ENCODE data around the gene NAP1L4. TPM values are rescaled to one million over a fixed set of nuclear protein-coding genes. Genes with fewer than 3 reads are reported as not detected.
A peak's percentile ranks its signal among the peaks of the same experiment; 100 is the strongest.

Gene NAP1L4
- total RNA-seq, 2 experiments from 2014 or later = 261 to 263 TPM

DNA sequence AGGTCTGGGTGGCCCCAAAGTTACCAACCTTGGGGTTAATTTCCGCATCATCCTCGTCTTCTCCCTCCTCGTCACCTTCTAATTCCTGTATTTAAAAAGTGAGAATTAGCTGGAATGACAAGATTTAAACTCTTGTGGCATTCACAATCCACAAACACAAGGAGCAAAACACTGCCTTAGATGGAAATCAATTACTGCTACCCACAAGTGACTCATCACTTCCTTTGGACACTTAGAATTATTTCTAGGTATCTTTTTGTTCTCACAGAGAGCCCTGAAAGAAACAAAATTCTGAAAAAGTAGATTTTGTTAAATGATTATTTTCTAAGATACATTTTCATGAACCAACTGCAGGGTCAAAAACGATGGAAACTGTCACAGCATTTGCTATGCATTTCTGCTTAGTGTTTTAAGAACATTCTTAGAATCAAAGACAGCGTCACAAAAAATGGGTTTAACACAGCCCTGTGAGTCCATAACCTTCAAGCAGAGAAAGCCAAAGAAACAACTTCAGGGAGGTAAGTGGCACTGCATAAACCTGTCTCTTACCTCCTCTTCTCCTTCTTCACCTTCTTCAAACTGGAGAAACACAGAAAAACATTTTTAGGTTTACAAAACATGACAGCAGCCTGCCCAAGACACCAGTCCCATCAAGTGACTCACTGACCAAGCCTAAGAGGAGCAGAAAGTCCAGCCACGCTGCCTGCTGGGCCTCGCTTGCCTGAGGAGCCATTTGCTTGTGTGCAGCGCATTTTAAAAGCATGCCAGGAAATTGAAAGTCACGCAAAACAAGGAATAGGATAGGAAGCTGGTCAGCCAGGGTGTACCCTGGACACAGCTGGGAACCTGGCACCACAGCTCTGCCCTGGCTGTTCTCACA, 40.7 kb downstream of the NAP1L4 start:
- Mint-ChIP-seq H3K36me3 (peaks cover 84% of the 10 kb centered on the region), H3K4me3 (no peak overlapping the region), H3K27me3 (no peaks in the 10 kb centered on the region), H3K27ac (peak overlapping the region; percentile 66), H3K4me1 (ENCODE audit: low read depth) (peaks cover 53% of the 10 kb centered on the region), H3K9me3 (no peaks in the 10 kb centered on the region)
- ChIA-PET POLR2A (no interaction called here), CTCF (interaction anchor here (1.0 kb wide), 1 partner anchor 24 kb away, joined by 3 read pairs; no protein-coding TSS in a partner anchor)
- intact Hi-C loops (cut with micrococcal nuclease) = loop anchor here (2.0 kb wide), 1 partner anchor 37 kb away; no protein-coding TSS in a partner anchor
- no peak for DNase-seq

DNA sequence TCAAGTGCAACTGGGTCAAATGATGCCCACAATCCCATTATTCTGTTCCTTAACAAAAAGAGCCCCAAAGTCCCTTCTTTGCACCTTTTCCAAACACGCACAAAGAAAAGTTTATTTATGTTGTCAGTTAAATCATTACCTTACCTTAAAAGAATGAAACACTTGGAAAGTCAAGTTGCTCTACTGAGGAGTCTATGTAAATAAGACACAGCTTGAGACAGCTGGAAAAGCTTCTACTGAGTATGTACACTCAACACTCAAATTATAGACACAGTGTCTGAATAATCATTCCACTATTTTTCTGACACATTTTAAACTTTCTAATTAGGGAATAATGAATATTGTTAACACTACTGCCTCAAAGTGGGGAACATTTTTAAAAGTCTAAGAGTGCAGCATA, 41.3 kb downstream of the NAP1L4 start:
- Mint-ChIP-seq H3K27ac (no peak overlapping the region), H3K27me3 (no peaks in the 10 kb centered on the region), H3K4me3 (no peak overlapping the region), H3K36me3 (peaks cover 85% of the 10 kb centered on the region), H3K9me3 (no peaks in the 10 kb centered on the region), H3K4me1 (ENCODE audit: low read depth) (peaks cover 59% of the 10 kb centered on the region)
- ChIA-PET CTCF (interaction anchor here (1.0 kb wide), 1 partner anchor 24 kb away, joined by 3 read pairs; no protein-coding TSS in a partner anchor), POLR2A (no interaction called here)
- no peak for DNase-seq
- intact Hi-C loops (cut with micrococcal nuclease) = loop anchor here (2.0 kb wide), 1 partner anchor 38 kb away; no protein-coding TSS in a partner anchor

DNA sequence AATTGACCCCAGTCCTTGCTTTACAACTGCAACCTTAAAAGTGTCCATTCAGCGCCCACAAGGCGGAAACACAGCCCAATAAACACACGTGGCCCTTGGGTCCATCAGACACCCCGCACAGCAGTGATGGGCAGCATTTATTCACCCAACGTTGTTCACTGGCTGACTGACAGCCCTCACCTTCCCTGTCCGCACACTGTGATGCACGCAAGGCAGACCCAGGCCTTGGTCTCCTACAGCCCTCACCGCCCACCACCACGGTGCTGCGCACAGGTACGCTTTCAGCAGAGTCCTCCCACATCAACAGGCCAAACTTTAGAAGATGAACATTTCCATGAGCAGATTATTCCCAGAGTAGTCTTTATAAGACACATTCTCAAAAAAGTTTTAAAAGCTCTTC, 42.2 kb downstream of the NAP1L4 start:
- intact Hi-C loops (cut with micrococcal nuclease) = loop anchor here (2.0 kb wide), 1 partner anchor 39 kb away; no protein-coding TSS in a partner anchor
- Mint-ChIP-seq H3K4me1 (ENCODE audit: low read depth) (peaks cover 68% of the 10 kb centered on the region), H3K27me3 (no peaks in the 10 kb centered on the region), H3K4me3 (no peak overlapping the region), H3K27ac (no peak overlapping the region), H3K9me3 (no peaks in the 10 kb centered on the region), H3K36me3 (peaks cover 87% of the 10 kb centered on the region)
- no peak for DNase-seq
- ChIA-PET POLR2A (interaction anchor here (0.6 kb wide), 1 partner anchor 125 kb away, joined by 3 read pairs; no protein-coding TSS in a partner anchor), CTCF (no interaction called here)

DNA sequence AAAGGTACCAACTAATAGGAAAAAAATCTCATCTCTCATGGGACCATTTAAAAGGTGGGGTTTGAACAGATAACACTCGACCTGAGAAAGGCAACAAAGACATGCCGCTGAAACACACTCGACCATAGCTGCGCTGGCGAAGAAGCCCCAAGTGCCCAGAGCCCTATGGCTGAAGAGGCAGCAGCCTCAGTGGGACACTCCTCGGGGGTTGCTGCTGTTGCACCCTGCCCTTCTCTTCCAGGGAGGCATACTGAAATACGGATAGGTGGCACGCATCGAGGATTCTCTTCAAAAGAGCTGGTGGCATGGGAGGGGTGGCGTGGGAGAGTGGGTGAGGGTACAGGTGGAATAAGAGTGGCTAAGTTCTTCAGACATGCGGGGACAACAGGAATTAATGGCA, 44.4 kb downstream of the NAP1L4 start:
- Mint-ChIP-seq H3K9me3 (no peaks in the 10 kb centered on the region), H3K27ac (no peak overlapping the region)

DNA sequence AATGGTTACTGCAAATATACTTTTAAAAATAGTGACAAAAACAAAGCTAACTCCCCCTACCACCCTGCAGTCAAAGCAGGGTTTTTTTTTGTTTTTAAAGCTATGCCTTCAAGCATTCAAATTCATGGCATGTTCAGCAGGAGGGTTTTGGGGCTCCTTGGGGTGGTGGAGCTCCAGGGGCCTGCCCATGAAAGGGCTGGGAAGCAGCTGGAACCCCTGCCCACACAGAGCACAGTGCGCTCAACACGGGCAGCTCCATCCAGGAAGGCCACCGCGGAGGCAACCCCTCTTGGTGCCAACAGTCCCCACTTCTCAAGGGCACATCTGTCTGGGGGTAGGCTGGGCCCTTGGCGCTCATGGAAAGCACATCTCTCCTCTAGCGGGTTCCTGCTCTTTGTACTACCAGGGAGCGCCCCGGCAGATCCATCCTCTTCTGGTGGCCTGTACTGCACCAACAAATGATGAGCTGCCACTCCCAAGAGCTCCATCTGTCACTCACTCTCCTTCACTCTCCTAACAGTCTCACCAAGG, 46.3 kb downstream of the NAP1L4 start:
- H3K4me1 Mint-ChIP-seq (ENCODE audit: low read depth) = peaks cover 49% of the 10 kb centered on the region
- intact Hi-C loops (cut with micrococcal nuclease) = no loop called here
- peaks cover 54% of the 10 kb centered on the region for H3K36me3 Mint-ChIP-seq
- peak overlapping the region; percentile 50 for H3K27ac Mint-ChIP-seq
- DNase-seq = no peak
- ChIA-PET CTCF (interaction anchor here (0.8 to 2.6 kb wide), 4 partner anchors 12 to 146 kb away, joined by 3 to 13 read pairs (median 5); partner anchors contain the start of gene PHLDA2), POLR2A (no interaction called here)
- H3K27me3 Mint-ChIP-seq = no peaks in the 10 kb centered on the region
- H3K4me3 Mint-ChIP-seq = no peak overlapping the region
- no peaks in the 10 kb centered on the region for H3K9me3 Mint-ChIP-seq

More for the DNA sequence above, 44.4 kb downstream of the NAP1L4 start:
- POLR2A ChIA-PET = interaction anchor here (0.8 kb wide), 1 partner anchor 14 kb away, joined by 3 read pairs; no protein-coding TSS in a partner anchor
- H3K4me1 Mint-ChIP-seq (ENCODE audit: low read depth) = peaks cover 67% of the 10 kb centered on the region
- intact Hi-C loops (cut with micrococcal nuclease) = no loop called here
- DNase-seq = no peak
- H3K4me3 Mint-ChIP-seq = no peak overlapping the region
- peaks cover 71% of the 10 kb centered on the region for H3K36me3 Mint-ChIP-seq
- CTCF ChIA-PET = no interaction called here
- no peaks in the 10 kb centered on the region for H3K27me3 Mint-ChIP-seq

DNA sequence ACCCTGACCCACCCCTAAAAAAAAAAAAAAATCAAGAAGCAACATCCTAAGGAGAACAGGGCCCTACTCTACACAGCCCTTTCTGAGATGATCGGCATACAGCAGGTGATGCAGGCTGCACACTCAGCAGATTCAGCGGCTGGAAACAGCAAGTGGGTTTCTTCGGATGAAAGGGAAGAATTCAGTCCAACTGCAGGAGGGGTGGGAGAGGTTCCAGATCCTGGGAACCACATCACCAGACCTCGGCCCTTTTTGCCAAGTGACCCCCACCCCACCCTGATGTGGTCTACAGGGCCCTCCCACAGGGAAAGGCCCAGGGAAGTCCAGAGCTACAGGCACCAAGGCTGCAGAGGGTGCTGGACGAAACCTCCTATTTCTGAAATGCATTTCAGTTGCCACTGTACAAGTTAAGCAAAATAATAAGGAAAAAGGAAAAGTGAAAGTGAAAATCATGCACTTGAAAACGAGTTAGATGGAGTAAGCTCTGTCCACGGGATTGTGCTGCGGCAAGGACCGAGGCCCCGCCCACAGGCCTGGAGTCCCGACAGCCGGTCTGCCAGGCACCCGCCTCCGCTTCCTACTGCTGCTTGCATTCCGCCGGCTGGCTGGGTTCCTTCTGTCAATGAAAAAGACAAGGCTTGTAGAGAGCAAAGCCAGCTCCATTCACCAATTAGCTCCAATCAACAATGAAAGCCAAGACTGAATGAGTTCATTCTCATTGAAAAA, 46.9 kb downstream of the NAP1L4 start:
- POLR2A ChIA-PET = no interaction called here
- Mint-ChIP-seq H3K27me3 (no peaks in the 10 kb centered on the region), H3K27ac (peak overlapping the region; percentile 26), H3K4me1 (ENCODE audit: low read depth) (peaks cover 46% of the 10 kb centered on the region), H3K9me3 (no peaks in the 10 kb centered on the region), H3K36me3 (peaks cover 49% of the 10 kb centered on the region), H3K4me3 (no peak overlapping the region)
- CTCF ChIA-PET = interaction anchor here (0.8 to 2.6 kb wide), 4 partner anchors 11 to 147 kb away, joined by 3 to 13 read pairs (median 5); partner anchors contain the start of gene PHLDA2
- intact Hi-C loops (cut with micrococcal nuclease) = no loop called here
- peak; percentile 75 for DNase-seq

DNA sequence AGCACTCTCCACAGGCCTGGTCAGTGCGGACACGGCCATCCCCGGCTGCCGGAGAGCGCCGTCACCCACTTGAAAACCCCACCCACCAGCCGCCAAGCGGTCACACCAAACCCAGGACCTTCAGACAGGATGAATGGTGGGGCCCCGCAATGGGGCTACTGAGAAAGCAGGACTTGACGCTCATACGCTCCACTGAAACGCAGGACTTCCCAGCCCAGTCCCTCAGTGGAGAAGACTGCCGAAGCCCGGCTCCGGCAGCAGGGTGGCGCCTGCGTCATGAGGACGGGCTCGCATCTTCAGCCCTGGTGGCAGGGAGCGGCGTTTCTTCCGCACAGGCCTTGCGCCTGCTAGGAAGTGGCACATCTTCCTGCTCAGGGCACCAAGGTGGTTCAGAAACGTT, 47.6 kb downstream of the NAP1L4 start:
- POLR2A ChIA-PET = no interaction called here
- intact Hi-C loops (cut with micrococcal nuclease) = no loop called here
- CTCF ChIA-PET = interaction anchor here (1.1 to 4.7 kb wide), 3 partner anchors 9 to 57 kb away, joined by 4 to 23 read pairs (median 5); partner anchors contain the start of gene PHLDA2
- Mint-ChIP-seq H3K4me1 (ENCODE audit: low read depth) (peaks cover 46% of the 10 kb centered on the region), H3K9me3 (peaks cover 4% of the 10 kb centered on the region), H3K27me3 (no peaks in the 10 kb centered on the region), H3K36me3 (peaks cover 46% of the 10 kb centered on the region), H3K27ac (no peak overlapping the region), H3K4me3 (no peak overlapping the region)
- no peak for DNase-seq

DNA sequence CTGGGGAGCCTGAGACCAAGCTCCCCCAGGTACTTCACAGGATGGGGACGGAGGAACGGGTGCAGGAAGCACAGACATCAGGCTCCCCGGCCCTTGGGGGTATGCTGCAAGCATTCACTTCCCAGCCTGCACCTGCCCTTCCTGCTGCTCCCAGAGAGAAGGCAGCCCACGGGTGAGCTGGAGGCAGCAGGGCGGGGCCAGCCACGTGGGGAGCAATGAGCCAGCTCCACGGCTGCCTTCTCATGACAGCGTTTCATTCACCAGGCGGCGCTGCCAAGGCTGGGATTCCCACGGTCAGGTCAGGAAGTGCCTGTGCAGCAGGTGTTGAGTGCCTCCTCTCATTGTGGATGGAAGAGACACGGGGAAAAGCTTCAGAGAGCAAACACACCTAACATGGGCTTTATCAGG, 48.4 kb downstream of the NAP1L4 start:
- H3K27ac Mint-ChIP-seq = peak overlapping the region; percentile 38

DNA sequence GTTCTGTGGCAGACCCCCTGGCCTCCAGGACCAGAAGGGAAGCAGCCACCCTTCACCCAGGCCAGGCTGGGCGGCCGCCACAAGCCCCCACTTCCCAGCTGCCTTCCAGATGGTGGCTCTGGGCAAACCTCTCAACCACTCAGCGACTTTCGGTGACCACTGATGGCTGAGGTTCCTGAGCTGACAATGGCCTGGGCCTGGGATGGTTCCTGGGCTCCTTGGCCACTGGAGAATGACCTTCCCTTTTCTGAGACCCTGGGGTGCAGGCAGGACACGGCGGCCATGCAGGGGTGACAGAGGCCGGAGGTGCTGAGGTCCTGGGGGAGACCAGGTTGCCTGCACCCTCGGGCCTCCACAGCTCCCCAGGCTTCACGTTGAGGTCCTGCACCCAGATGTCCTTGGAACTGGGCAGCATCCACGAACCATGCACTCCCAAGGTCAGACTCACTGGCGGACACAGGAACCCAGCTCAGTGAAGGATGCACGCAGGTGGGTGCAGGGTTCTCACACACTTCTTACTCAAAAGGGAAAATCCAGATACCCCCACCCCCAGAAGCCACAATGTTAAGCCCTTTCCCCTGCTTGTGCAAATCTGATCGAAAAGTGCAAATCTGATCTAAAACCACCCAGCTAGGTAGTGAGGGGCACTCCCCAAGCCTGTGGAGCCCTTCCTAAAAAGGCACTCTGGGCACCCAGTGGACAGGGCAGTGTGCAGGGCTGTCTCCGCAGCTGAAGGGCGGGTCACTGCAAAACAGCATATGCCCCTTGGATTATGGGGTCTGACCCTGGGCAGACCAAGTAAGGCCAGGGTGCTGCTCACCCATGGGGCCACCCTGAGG, 49.0 kb downstream of the NAP1L4 start:
- intact Hi-C loops (cut with micrococcal nuclease) = no loop called here
- ChIA-PET CTCF (interaction anchor here (1.1 to 4.7 kb wide), 2 partner anchors 10 to 13 kb away, joined by 4 to 23 read pairs; partner anchors contain the start of gene PHLDA2), POLR2A (interaction anchor here (2.0 kb wide), 1 partner anchor 14 kb away, joined by 11 read pairs; the partner anchor contains the start of gene PHLDA2)
- no peaks in the 10 kb centered on the region for H3K27me3 Mint-ChIP-seq
- H3K4me3 Mint-ChIP-seq = no peak overlapping the region
- H3K4me1 Mint-ChIP-seq (ENCODE audit: low read depth) = peaks cover 37% of the 10 kb centered on the region
- H3K36me3 Mint-ChIP-seq = peaks cover 46% of the 10 kb centered on the region
- peak; percentile 15 for DNase-seq
- H3K27ac Mint-ChIP-seq = peak overlapping the region; percentile 38
- H3K9me3 Mint-ChIP-seq = peaks cover 16% of the 10 kb centered on the region

More for the DNA sequence above, 48.4 kb downstream of the NAP1L4 start:
- Mint-ChIP-seq H3K4me3 (no peak overlapping the region), H3K4me1 (ENCODE audit: low read depth) (peaks cover 40% of the 10 kb centered on the region), H3K27me3 (no peaks in the 10 kb centered on the region), H3K9me3 (peaks cover 10% of the 10 kb centered on the region), H3K36me3 (peaks cover 44% of the 10 kb centered on the region)
- POLR2A ChIA-PET = interaction anchor here (2.0 kb wide), 1 partner anchor 14 kb away, joined by 11 read pairs; the partner anchor contains the start of gene PHLDA2
- peak; percentile 44 for DNase-seq
- CTCF ChIA-PET = interaction anchor here (1.1 to 4.7 kb wide), 2 partner anchors 10 to 14 kb away, joined by 4 to 23 read pairs; partner anchors contain the start of gene PHLDA2
- intact Hi-C loops (cut with micrococcal nuclease) = no loop called here

DNA sequence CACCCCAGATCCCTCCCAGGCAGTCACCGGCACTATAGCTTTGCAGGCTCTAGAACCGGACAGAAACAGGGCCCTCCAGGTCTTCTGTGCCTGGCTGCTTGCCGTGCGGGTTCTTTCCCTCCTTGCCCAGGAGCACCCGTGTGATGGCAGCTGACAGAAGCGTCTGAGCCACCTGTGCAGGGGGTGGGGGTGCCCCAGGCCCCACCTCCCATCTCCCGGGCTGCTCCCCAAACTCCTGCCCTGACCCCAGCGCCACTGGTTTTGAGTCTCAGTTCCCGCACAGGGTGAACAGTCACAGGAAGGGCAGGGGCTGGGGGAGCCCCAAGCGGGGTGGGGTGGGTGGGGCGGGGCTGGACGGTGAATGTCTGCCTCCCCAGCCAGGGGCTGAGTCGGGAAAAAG, 49.7 kb downstream of the NAP1L4 start:
- POLR2A ChIA-PET = interaction anchor here (2.0 kb wide), 1 partner anchor 13 kb away, joined by 11 read pairs; the partner anchor contains the start of gene PHLDA2
- CTCF ChIA-PET = interaction anchor here (4.7 kb wide), 1 partner anchor 13 kb away, joined by 23 read pairs; the partner anchor contains the start of gene PHLDA2
- Mint-ChIP-seq H3K36me3 (peaks cover 47% of the 10 kb centered on the region), H3K9me3 (peaks cover 23% of the 10 kb centered on the region), H3K27ac (no peak overlapping the region), H3K4me3 (no peak overlapping the region), H3K27me3 (no peaks in the 10 kb centered on the region), H3K4me1 (ENCODE audit: low read depth) (peaks cover 31% of the 10 kb centered on the region)
- DNase-seq = no peak
- intact Hi-C loops (cut with micrococcal nuclease) = no loop called here

Measured in activated CD4-positive, alpha-beta memory T cell treated with anti-CD3 and anti-CD28 coated beads for 36 hours (primary cell).